ENCODE data around the gene PDE4C. TPM values are rescaled to one million over a fixed set of nuclear protein-coding genes. Genes with fewer than 3 reads are reported as not detected.

Gene PDE4C
- total RNA-seq, 1 experiment from 2014 or later, result 1.8 TPM

- Histone ChIP-seq H3K4me3 (ENCODE audit: low read length) (no peak overlapping the region), H2AFZ (ENCODE audit: low read length) (no peak overlapping the region), H3K36me3 (ENCODE audit: low read depth, low read length) (no peaks in the 10 kb centered on the region), H3K9ac (ENCODE audit: low read length) (no peak overlapping the region), H3K4me1 (ENCODE audit: insufficient read depth, low read length) (no peaks in the 10 kb centered on the region), H3K27ac (ENCODE audit: low read length) (no peak overlapping the region), H3K79me2 (ENCODE audit: low read length) (no peaks in the 10 kb centered on the region), H3K27me3 (ENCODE audit: low read length) (no peaks in the 10 kb centered on the region), H3F3A (ENCODE audit: low read length, unreplicated experiment) (no peaks in the 10 kb centered on the region), H3K9me2 (replicated peaks; ENCODE audit: low read length) (no peaks in the 10 kb centered on the region), H3K9me3 (ENCODE audit: low read length) (no peaks in the 10 kb centered on the region), H4K20me1 (ENCODE audit: low read length) (no peaks in the 10 kb centered on the region), H3K4me2 (ENCODE audit: low read length) (no peak overlapping the region)
- peak; percentile 42 for ATAC-seq
- ChIA-PET POLR2A (ENCODE audit: unreplicated experiment) (no interaction called here), CTCF (interaction anchor here (0.7 to 1.0 kb wide), 2 partner anchors 69 to 70 kb away, joined by 4 to 6 read pairs; no protein-coding TSS in a partner anchor)
- no TSS peak for BruUV-seq (replicated peaks)
- intact Hi-C loops (cut with micrococcal nuclease), result no loop called here
- no peak for DNase-seq
- TF ChIP-seq EZH2 (IDR thresholded peaks at IDR 0.05; ENCODE audit: low read length, unreplicated experiment) (no peak), CTCF (conservative IDR thresholded peaks at IDR 0.05; ENCODE audit: low read depth, low read length) (no peak), EZH2phosphoT487 (IDR thresholded peaks at IDR 0.05; ENCODE audit: borderline replicate concordance, low read length) (no peak)
Measured at GRCh38 chr19:18183529-18183928, 42.7 kb downstream of the PDE4C start.

GRCh38 chr19:18179957-18180356, 46.3 kb downstream of the PDE4C start:
- no peak overlapping the region for H2AFZ ChIP-seq (ENCODE audit: low read length)
- no peak overlapping the region for H3K27ac ChIP-seq (ENCODE audit: low read length)
- no peak for DNase-seq
- H3K79me2 ChIP-seq (ENCODE audit: low read length), result no peaks in the 10 kb centered on the region
- no peaks in the 10 kb centered on the region for H3K9me3 ChIP-seq (ENCODE audit: low read length)
- ChIA-PET POLR2A (ENCODE audit: unreplicated experiment) (no interaction called here), CTCF (no interaction called here)
- H3F3A ChIP-seq (ENCODE audit: low read length, unreplicated experiment), result no peaks in the 10 kb centered on the region
- no peaks in the 10 kb centered on the region for H3K9me2 ChIP-seq (replicated peaks; ENCODE audit: low read length)
- no peaks in the 10 kb centered on the region for H4K20me1 ChIP-seq (ENCODE audit: low read length)
- no TSS peak for BruUV-seq (replicated peaks)
- H3K4me1 ChIP-seq (ENCODE audit: insufficient read depth, low read length), result peaks cover 5% of the 10 kb centered on the region; the same call in 1 of the 2 replicates
- H3K4me3 ChIP-seq (ENCODE audit: low read length), result no peak overlapping the region
- H3K27me3 ChIP-seq (ENCODE audit: low read length), result no peaks in the 10 kb centered on the region
- no peak overlapping the region for H3K4me2 ChIP-seq (ENCODE audit: low read length)
- intact Hi-C loops (cut with micrococcal nuclease), result no loop called here
- H3K36me3 ChIP-seq (ENCODE audit: low read depth, low read length), result no peaks in the 10 kb centered on the region
- TF ChIP-seq EZH2 (IDR thresholded peaks at IDR 0.05; ENCODE audit: low read length, unreplicated experiment), result no peak
- ATAC-seq, result no peak
- H3K9ac ChIP-seq (ENCODE audit: low read length), result no peak overlapping the region

GRCh38 chr19:18176367-18177310, 49.6 kb downstream of the PDE4C start:
- intact Hi-C loops (cut with micrococcal nuclease), result no loop called here
- Histone ChIP-seq H3K27ac (ENCODE audit: low read length) (no peak overlapping the region), H3K4me2 (ENCODE audit: low read length) (no peak overlapping the region), H3K27me3 (ENCODE audit: low read length) (no peaks in the 10 kb centered on the region), H3K4me1 (ENCODE audit: insufficient read depth, low read length) (peaks cover 5% of the 10 kb centered on the region; the same call in 1 of the 2 replicates), H3K9me2 (replicated peaks; ENCODE audit: low read length) (no peaks in the 10 kb centered on the region), H3K36me3 (ENCODE audit: low read depth, low read length) (no peaks in the 10 kb centered on the region), H4K20me1 (ENCODE audit: low read length) (no peaks in the 10 kb centered on the region), H3K9ac (ENCODE audit: low read length) (no peak overlapping the region), H3K9me3 (ENCODE audit: low read length) (no peaks in the 10 kb centered on the region), H3K79me2 (ENCODE audit: low read length) (no peaks in the 10 kb centered on the region), H3K4me3 (ENCODE audit: low read length) (no peak overlapping the region), H2AFZ (ENCODE audit: low read length) (no peak overlapping the region), H3F3A (ENCODE audit: low read length, unreplicated experiment) (no peaks in the 10 kb centered on the region)
- no TSS peak for BruUV-seq (replicated peaks)
- ChIA-PET CTCF (no interaction called here), POLR2A (ENCODE audit: unreplicated experiment) (no interaction called here)
- ATAC-seq, result no peak
- peak; percentile 30 for DNase-seq
- TF ChIP-seq EZH2 (IDR thresholded peaks at IDR 0.05; ENCODE audit: low read length, unreplicated experiment), result no peak
- TF ChIP-seq CTCF (conservative IDR thresholded peaks at IDR 0.05; ENCODE audit: low read depth, low read length), result no peak
- TF ChIP-seq EZH2phosphoT487 (IDR thresholded peaks at IDR 0.05; ENCODE audit: borderline replicate concordance, low read length), result no peak

Measured in PC-3 (cell line).